Transverse colon (tissue), 4 donors: ENCODE measurements around the gene ZNF330.

Experiments used
- CTCF ChIP-seq, 5 experiments: fragments of 200-600 bp in 3 of 5; fragments of 450-650 bp in 2 of 5; sonication (generic) in 3 of 5; IDR thresholded peaks; 1 replicate in 2 of 5; 2 replicates in 3 of 5; pipeline ENCODE4 v1.5.1; 2016 to 2017; ENCODE audit warnings: antibody characterized with exemption in 5 of 5, inconsistent platforms in 3 of 5, mild to moderate bottlenecking in 2 of 5, moderate library complexity in 1 of 5
- EP300 ChIP-seq: sonication (generic); formaldehyde crosslinking; IDR thresholded peaks from one replicate; pipeline ENCODE4 v1.6.1; 2017; ENCODE audit warnings: antibody characterized with exemption, low read depth
- POLR2A ChIP-seq: fragments of 450-650 bp; IDR thresholded peaks from one replicate; pipeline ENCODE4 v1.6.1; 2016; ENCODE audit warnings: antibody characterized with exemption, mild to moderate bottlenecking, moderate library complexity
- POLR2AphosphoS5 ChIP-seq, 3 donors: sonication (generic); formaldehyde crosslinking; IDR thresholded peaks; one replicate each; pipeline ENCODE4 v1.6.1; 2016; ENCODE audit warnings: antibody characterized with exemption in 3 of 3

- TF ChIP-seq CTCF (IDR thresholded peaks at IDR 0.05) (no peak), EP300 (no peak), POLR2A (no peak), POLR2AphosphoS5 (IDR thresholded peaks at IDR 0.05) (no peak)
Measured at GRCh38 chr4:141216002-141216761, 4.5 kb upstream of the ZNF330 start.
